OCI-LY7 (cell line): ENCODE results near the gene SLC5A10.

Experiments used
- CTCF ChIP-seq: fragments of 200-600 bp; sonication (generic); conservative IDR thresholded peaks from 2 replicates; pipeline ENCODE4 v1.5.1; 2014; ENCODE audit warnings: mild to moderate bottlenecking, antibody characterized with exemption, low read length, moderate library complexity, mixed read lengths
- EZH2phosphoT487 ChIP-seq: fragments of 200-600 bp; sonication (generic); IDR thresholded peaks from 2 replicates; pipeline ENCODE4 v1.6.1; 2018; ENCODE audit warnings: low read depth, borderline replicate concordance, mild to moderate bottlenecking, mixed run types, antibody characterized with exemption, low read length, moderate library complexity, mixed read lengths

DNA sequence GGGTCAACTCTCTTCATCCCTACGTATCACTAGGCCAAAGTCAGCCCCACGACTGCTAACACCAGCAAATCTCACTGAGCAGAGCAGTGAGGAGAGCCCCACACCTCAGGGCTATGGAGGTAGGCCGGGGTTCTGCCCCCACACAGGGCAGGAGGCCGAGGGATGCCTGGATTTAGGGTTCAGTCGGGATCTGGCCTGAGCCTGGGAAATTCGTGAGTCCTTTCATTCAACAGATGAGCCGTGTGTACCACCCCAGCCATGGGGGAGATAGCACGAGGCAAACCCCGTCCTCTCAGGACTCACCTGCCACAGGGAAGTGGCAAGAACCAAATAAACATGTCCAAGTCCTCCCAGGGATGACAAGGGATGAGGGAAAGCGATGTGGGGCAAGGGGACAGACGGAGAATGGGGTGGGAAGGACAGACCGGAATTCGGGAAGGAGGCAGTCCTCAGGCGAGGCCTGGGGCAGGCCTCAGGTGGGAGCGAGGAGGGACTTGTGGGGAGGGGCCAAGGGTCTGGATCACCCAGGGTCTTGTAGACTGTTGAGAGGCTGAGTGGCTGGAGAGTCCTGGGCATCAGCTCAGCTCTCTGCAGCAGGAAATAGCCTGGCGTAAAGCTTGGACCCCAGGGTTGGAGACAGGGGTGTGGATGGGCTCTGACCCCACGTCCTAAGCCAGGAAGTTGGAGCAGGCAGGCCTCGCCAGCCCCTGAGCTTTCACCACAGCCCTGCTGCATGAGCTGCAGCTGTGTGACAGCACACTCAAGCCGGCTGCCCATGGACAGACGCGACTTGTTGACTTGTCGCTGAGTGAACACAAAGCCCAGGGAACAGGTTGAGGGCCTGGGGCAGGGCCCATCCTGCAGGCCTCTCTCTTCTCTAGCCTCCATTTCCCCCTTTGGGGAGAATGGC lies 60.5 kb downstream of the SLC5A10 start:
- TF ChIP-seq CTCF = no peak
- TF ChIP-seq EZH2phosphoT487 = no peak
